Measurements from ENCODE around the gene ESRRG.

The ESRRG gene

DNA sequence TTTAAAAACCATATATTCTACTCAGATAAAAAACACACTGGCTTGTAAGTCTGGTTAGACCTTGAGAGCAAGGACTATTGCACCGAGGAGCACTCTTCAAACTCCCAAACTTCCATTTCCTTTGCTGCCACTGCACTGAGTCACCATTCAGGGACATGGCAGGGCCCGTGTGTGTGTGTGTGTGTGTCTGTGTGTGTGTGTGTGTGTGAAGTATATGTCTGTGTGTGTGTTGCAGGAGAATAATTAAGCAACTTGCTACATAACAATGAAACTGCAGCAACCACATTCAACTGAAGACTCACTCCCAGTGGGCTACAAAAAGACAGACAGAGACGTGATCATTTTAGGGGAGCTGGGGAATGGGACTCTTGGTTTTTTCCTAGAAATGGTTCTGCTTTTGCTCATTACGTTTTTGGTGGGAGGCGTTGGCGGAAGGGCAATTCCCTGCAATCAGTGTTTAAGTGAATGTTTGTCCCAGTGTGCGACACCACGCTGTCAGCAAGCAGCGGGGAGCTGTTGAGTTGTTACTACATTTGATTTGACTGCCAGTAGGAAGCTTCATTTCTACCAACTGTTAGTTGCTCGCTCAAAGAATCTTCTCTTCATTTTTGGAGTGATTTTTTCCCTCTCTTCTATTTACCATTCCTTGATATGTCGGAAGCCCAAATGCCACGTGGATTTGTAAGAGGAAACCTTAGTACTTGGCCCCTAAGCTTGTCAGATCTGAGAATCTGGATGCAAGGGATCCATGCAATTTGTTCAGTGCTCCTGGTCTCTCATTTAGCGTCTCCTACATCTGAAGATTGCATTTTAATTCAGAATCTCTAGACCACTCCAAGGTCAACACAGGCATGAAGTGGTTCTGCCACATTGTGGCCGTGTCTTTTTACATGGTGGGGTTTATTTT is 36.1 kb downstream of the ESRRG start:
- no peak for TF ChIP-seq CTCF (IDR thresholded peaks at IDR 0.05; ENCODE audit: borderline replicate concordance, extremely low read depth, low read length, poor library complexity, severe bottlenecking)
- TF ChIP-seq EZH2 (IDR thresholded peaks at IDR 0.05; ENCODE audit: borderline replicate concordance, low read depth, low read length, severe bottlenecking): no peak
- H3K9me3 ChIP-seq (ENCODE audit: insufficient read depth, low read length, severe bottlenecking): no peaks in the 10 kb centered on the region
- no peaks in the 10 kb centered on the region for H3K4me1 ChIP-seq (ENCODE audit: insufficient read depth, low read length)
- H3K4me3 ChIP-seq (ENCODE audit: low read depth in 1 of 2, low read length in 2 of 2): no peak overlapping the region
- no peak overlapping the region for H3K27ac ChIP-seq (ENCODE audit: low read length)
- H3K27me3 ChIP-seq (ENCODE audit: insufficient read depth, low read length, poor library complexity): no peaks in the 10 kb centered on the region
- H3K79me2 ChIP-seq (ENCODE audit: insufficient read depth, low read length): no peaks in the 10 kb centered on the region
- no peak overlapping the region for H2AFZ ChIP-seq (ENCODE audit: low read depth, low read length)
- ATAC-seq (ENCODE audit: insufficient read depth, low read depth) (no peak), DNase-seq (no peak)
- H3K36me3 ChIP-seq (ENCODE audit: insufficient read depth, low read length): no peaks in the 10 kb centered on the region
- H3K9ac ChIP-seq (ENCODE audit: low read depth, low read length): no peak overlapping the region
- no peaks in the 10 kb centered on the region for H4K20me1 ChIP-seq (ENCODE audit: insufficient read depth, low read length)
- no peak overlapping the region for H3K4me2 ChIP-seq (ENCODE audit: insufficient read depth, low read length)

GRCh38 chr1:216682752-216683151 is 40.5 kb downstream of the ESRRG start:
- no peaks in the 10 kb centered on the region for H3K4me1 ChIP-seq (ENCODE audit: insufficient read depth, low read length)
- no peak for TF ChIP-seq CTCF (IDR thresholded peaks at IDR 0.05; ENCODE audit: borderline replicate concordance, extremely low read depth, low read length, poor library complexity, severe bottlenecking)
- no peak for TF ChIP-seq EZH2 (IDR thresholded peaks at IDR 0.05; ENCODE audit: borderline replicate concordance, low read depth, low read length, severe bottlenecking)
- no peaks in the 10 kb centered on the region for H3K9me3 ChIP-seq (ENCODE audit: insufficient read depth, low read length, severe bottlenecking)
- H3K9ac ChIP-seq (ENCODE audit: low read depth, low read length): no peak overlapping the region
- DNase-seq (no peak), ATAC-seq (ENCODE audit: insufficient read depth, low read depth) (no peak)
- H3K36me3 ChIP-seq (ENCODE audit: insufficient read depth, low read length): no peaks in the 10 kb centered on the region
- H4K20me1 ChIP-seq (ENCODE audit: insufficient read depth, low read length): no peaks in the 10 kb centered on the region
- H2AFZ ChIP-seq (ENCODE audit: low read depth, low read length): no peak overlapping the region
- no peak overlapping the region for H3K4me3 ChIP-seq (ENCODE audit: low read depth in 1 of 2, low read length in 2 of 2)
- no peaks in the 10 kb centered on the region for H3K27me3 ChIP-seq (ENCODE audit: insufficient read depth, low read length, poor library complexity)
- no peak overlapping the region for H3K4me2 ChIP-seq (ENCODE audit: insufficient read depth, low read length)
- no peak overlapping the region for H3K27ac ChIP-seq (ENCODE audit: low read length)
- no peaks in the 10 kb centered on the region for H3K79me2 ChIP-seq (ENCODE audit: insufficient read depth, low read length)

DNA sequence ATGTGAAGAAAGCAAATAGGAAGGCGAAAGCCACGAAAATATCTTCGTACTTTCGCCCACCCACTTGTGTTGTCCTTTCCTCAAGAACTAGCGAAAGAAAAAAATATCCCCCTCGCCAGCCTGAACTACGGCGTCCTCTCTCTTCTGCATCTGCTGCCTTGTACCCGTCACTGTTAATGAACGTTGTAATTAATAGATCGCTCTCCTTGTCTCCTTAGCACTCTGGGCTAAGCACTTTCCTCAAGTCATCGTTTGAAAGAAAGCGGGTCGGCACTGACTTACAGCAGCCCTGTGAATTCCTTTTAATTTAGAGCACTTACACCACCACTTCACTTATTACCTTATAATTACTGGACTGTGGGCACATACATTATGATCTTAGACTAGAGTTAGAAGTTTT is 44.1 kb downstream of the ESRRG start:
- Histone ChIP-seq H2AFZ (ENCODE audit: low read depth, low read length) (no peak overlapping the region), H3K36me3 (ENCODE audit: insufficient read depth, low read length) (no peaks in the 10 kb centered on the region), H3K27ac (ENCODE audit: low read length) (no peak overlapping the region), H3K79me2 (ENCODE audit: insufficient read depth, low read length) (no peaks in the 10 kb centered on the region), H3K4me1 (ENCODE audit: insufficient read depth, low read length) (no peaks in the 10 kb centered on the region), H3K4me3 (ENCODE audit: low read depth in 1 of 2, low read length in 2 of 2) (no peak overlapping the region), H4K20me1 (ENCODE audit: insufficient read depth, low read length) (no peaks in the 10 kb centered on the region), H3K9ac (ENCODE audit: low read depth, low read length) (no peak overlapping the region), H3K4me2 (ENCODE audit: insufficient read depth, low read length) (no peak overlapping the region), H3K27me3 (ENCODE audit: insufficient read depth, low read length, poor library complexity) (no peaks in the 10 kb centered on the region), H3K9me3 (ENCODE audit: insufficient read depth, low read length, severe bottlenecking) (no peaks in the 10 kb centered on the region)
- ATAC-seq (ENCODE audit: insufficient read depth, low read depth): no peak
- no peak for TF ChIP-seq CTCF (IDR thresholded peaks at IDR 0.05; ENCODE audit: borderline replicate concordance, extremely low read depth, low read length, poor library complexity, severe bottlenecking)
- no peak for TF ChIP-seq EZH2 (IDR thresholded peaks at IDR 0.05; ENCODE audit: borderline replicate concordance, low read depth, low read length, severe bottlenecking)
- no peak for DNase-seq

Measured in DND-41 (cell line).